H1 (cell line): ENCODE results near the gene FANK1.

Source experiments
- CBX8 ChIP-seq: fragments of 300-800, 300-1000 bp; sonication (generic); IDR thresholded peaks from 2 replicates; pipeline ENCODE4 v1.7.1; 2016; ENCODE audit warnings: low read depth, low read length, borderline replicate concordance
- CHD2 ChIP-seq: IDR thresholded peaks from 2 replicates; pipeline ENCODE4 v1.6.1; 2012; ENCODE audit warnings: low read length, improper control_type of control experiment
- CREB1 ChIP-seq: IDR thresholded peaks from 2 replicates; pipeline ENCODE4 v1.6.1; 2012; ENCODE audit warnings: inconsistent platforms
- EP300 ChIP-seq, 2 experiments: IDR thresholded peaks; 1 replicate in 1 of 2; 2 replicates in 1 of 2; pipeline ENCODE4 v1.6.1; 2011 to 2012; ENCODE audit warnings: low read depth in 2 of 2, low read length in 2 of 2, mild to moderate bottlenecking in 2 of 2, borderline replicate concordance in 1 of 2, inconsistent platforms in 1 of 2, moderate library complexity in 1 of 2
- EZH2 ChIP-seq: fragments of 200-600 bp; sonication (generic); IDR thresholded peaks from 2 replicates; pipeline ENCODE4 v1.7.1; 2012; ENCODE audit warnings: low read depth, mild to moderate bottlenecking, moderate library complexity, low read length, inconsistent platforms; ENCODE audit not compliant: severe bottlenecking
- FOSL1 ChIP-seq: IDR thresholded peaks from 2 replicates; pipeline ENCODE4 v1.6.1; 2011; ENCODE audit warnings: mild to moderate bottlenecking, low read depth, low read length, moderate library complexity; ENCODE audit not compliant: insufficient read depth
- GTF2F1 ChIP-seq: IDR thresholded peaks from 2 replicates; pipeline ENCODE4 v1.6.1; 2012; ENCODE audit warnings: low read depth, low read length, improper control_type of control experiment, borderline replicate concordance
- HDAC2 ChIP-seq, 2 experiments: fragments of 300-600 bp in 1 of 2; sonication (generic) in 1 of 2; IDR thresholded peaks; 2 replicates each; pipeline ENCODE4 v1.6.1; 2011 to 2012; ENCODE audit warnings: low read depth in 2 of 2, low read length in 2 of 2, mild to moderate bottlenecking in 2 of 2, moderate library complexity in 2 of 2, borderline replicate concordance in 1 of 2, inconsistent platforms in 1 of 2
- POLR2A ChIP-seq, 2 experiments: IDR thresholded peaks; 1 replicate in 1 of 2; 2 replicates in 1 of 2; pipeline ENCODE4 v1.6.1; 2011; ENCODE audit warnings: low read depth in 2 of 2, low read length in 2 of 2, mild to moderate bottlenecking in 2 of 2; ENCODE audit errors: control extremely low read depth in 1 of 2
- POLR2AphosphoS5 ChIP-seq: IDR thresholded peaks from 2 replicates; pipeline ENCODE4 v1.6.1; 2011; ENCODE audit warnings: low read depth, low read length
- RFX5 ChIP-seq: IDR thresholded peaks from 2 replicates; pipeline ENCODE4 v1.6.1; 2011; ENCODE audit warnings: low read depth, low read length, improper control_type of control experiment, borderline replicate concordance
- SP1 ChIP-seq: IDR thresholded peaks from 2 replicates; pipeline ENCODE4 v1.6.1; 2011; ENCODE audit warnings: low read depth, low read length
- TF ChIP-seq, protein P1 (sequence below): IDR thresholded peaks from 2 replicates; pipeline ENCODE4 v1.6.1; 2012; ENCODE audit warnings: inconsistent platforms
- TF ChIP-seq, protein P2 (sequence below), 3 experiments: IDR thresholded peaks; 1 replicate in 2 of 3; 2 replicates in 1 of 3; pipeline versions ENCODE4 v1.5.1 to v1.6.1; 2011; ENCODE audit warnings: low read length in 3 of 3, mild to moderate bottlenecking in 3 of 3, inconsistent platforms in 2 of 3, low read depth in 1 of 3, moderate library complexity in 1 of 3; ENCODE audit not compliant: insufficient read depth in 1 of 3; ENCODE audit errors: control extremely low read depth in 1 of 3

DNA sequence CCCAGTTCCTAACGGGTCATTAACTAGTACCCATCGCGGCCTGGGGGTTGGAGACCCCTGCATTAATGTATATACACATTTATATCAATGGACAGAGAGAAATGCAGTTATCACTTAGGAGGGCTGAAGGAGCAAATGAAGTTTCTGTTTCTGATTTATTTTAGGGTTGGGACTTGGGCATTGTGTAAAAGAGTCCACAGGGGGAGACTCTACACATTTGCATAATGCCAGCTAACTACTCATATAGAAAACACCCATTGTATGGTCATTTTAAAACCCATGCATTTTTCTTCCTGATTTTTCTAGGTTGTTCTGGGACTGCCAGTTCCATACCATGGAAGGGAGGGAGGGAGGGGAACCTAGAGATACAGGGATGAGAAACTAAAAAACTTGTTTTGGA, 49.5 kb upstream of the FANK1 start:
- TF ChIP-seq, protein P1, sequence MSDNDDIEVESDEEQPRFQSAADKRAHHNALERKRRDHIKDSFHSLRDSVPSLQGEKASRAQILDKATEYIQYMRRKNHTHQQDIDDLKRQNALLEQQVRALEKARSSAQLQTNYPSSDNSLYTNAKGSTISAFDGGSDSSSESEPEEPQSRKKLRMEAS = no peak
- no peak for TF ChIP-seq CREB1
- TF ChIP-seq FOSL1 = no peak
- TF ChIP-seq, protein P2, sequence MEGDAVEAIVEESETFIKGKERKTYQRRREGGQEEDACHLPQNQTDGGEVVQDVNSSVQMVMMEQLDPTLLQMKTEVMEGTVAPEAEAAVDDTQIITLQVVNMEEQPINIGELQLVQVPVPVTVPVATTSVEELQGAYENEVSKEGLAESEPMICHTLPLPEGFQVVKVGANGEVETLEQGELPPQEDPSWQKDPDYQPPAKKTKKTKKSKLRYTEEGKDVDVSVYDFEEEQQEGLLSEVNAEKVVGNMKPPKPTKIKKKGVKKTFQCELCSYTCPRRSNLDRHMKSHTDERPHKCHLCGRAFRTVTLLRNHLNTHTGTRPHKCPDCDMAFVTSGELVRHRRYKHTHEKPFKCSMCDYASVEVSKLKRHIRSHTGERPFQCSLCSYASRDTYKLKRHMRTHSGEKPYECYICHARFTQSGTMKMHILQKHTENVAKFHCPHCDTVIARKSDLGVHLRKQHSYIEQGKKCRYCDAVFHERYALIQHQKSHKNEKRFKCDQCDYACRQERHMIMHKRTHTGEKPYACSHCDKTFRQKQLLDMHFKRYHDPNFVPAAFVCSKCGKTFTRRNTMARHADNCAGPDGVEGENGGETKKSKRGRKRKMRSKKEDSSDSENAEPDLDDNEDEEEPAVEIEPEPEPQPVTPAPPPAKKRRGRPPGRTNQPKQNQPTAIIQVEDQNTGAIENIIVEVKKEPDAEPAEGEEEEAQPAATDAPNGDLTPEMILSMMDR (IDR thresholded peaks at IDR 0.05; ENCODE audit: control extremely low read depth in 1 of 3, insufficient read depth in 1 of 3, low read depth in 1 of 3, low read length in 3 of 3) = no peak
- TF ChIP-seq SP1 = no peak
- no peak for TF ChIP-seq POLR2AphosphoS5
- no peak for TF ChIP-seq CBX8
- no peak for TF ChIP-seq HDAC2 (IDR thresholded peaks at IDR 0.05; ENCODE audit: borderline replicate concordance in 1 of 2, low read depth in 2 of 2, low read length in 2 of 2)
- TF ChIP-seq POLR2A (IDR thresholded peaks at IDR 0.05; ENCODE audit: control extremely low read depth in 1 of 2, low read depth in 2 of 2, low read length in 2 of 2) = no peak
- TF ChIP-seq EZH2 = no peak
- no peak for TF ChIP-seq EP300 (IDR thresholded peaks at IDR 0.05; ENCODE audit: borderline replicate concordance in 1 of 2, low read depth in 2 of 2, low read length in 2 of 2)
- no peak for TF ChIP-seq RFX5
- no peak for TF ChIP-seq GTF2F1
- TF ChIP-seq CHD2 = no peak
